ENCODE results near the gene AOPEP.

Gene AOPEP

DNA sequence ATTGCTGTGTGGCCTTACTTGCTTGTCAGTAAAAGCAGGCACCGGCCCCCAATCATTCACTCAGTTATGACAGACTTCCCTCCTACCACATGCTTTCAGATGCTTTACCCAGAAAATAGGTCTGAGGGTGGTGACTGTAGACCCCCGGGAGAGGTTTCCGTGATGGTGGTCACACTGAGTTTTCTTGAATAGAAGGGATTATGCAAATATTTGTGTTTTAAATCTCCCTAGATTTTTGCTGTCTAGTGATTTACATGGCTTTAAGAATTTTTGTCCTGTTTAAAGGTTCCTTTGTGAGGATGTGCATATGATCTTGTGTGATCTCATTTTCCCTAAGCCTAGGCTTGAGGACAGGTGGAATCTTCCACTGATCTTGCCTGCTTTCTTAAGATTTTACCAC is 309.3 kb downstream of the AOPEP start:
- no peak for DNase-seq (ENCODE audit: low spot score)
- in situ Hi-C loops (cut with MboI; ENCODE audit: low pct_unique_long_range_greater_than_20kb, low sequenced_read_pairs, unreplicated experiment) = no loop called here
- TF ChIP-seq, protein P1, sequence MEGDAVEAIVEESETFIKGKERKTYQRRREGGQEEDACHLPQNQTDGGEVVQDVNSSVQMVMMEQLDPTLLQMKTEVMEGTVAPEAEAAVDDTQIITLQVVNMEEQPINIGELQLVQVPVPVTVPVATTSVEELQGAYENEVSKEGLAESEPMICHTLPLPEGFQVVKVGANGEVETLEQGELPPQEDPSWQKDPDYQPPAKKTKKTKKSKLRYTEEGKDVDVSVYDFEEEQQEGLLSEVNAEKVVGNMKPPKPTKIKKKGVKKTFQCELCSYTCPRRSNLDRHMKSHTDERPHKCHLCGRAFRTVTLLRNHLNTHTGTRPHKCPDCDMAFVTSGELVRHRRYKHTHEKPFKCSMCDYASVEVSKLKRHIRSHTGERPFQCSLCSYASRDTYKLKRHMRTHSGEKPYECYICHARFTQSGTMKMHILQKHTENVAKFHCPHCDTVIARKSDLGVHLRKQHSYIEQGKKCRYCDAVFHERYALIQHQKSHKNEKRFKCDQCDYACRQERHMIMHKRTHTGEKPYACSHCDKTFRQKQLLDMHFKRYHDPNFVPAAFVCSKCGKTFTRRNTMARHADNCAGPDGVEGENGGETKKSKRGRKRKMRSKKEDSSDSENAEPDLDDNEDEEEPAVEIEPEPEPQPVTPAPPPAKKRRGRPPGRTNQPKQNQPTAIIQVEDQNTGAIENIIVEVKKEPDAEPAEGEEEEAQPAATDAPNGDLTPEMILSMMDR (IDR thresholded peaks at IDR 0.05; ENCODE audit: extremely low read depth, insufficient read depth, missing control alignments) = no peak

DNA sequence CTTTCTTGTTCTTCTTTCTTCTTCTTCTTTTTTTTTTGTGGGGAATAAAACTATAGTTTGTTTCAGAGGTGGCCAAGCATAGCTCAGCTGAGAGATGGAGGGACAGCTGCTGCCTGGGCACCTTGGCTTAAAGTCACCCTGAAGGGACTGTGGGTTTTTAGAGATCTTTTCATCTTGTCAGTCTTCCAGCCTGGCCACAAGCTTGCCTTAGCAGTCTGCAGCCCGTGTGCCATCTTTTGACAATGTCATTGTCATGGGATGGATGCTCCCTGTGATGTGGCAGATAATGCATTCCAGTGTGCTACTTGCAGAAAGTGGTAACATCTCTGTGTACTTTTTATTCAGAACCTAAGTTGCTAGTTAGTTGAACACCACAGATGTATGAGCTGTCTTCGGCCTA is 310.2 kb downstream of the AOPEP start:
- TF ChIP-seq, protein P1 (IDR thresholded peaks at IDR 0.05; ENCODE audit: extremely low read depth, insufficient read depth, missing control alignments) = no peak
- in situ Hi-C loops (cut with MboI; ENCODE audit: low pct_unique_long_range_greater_than_20kb, low sequenced_read_pairs, unreplicated experiment) = no loop called here
- DNase-seq (ENCODE audit: low spot score) = no peak

DNA sequence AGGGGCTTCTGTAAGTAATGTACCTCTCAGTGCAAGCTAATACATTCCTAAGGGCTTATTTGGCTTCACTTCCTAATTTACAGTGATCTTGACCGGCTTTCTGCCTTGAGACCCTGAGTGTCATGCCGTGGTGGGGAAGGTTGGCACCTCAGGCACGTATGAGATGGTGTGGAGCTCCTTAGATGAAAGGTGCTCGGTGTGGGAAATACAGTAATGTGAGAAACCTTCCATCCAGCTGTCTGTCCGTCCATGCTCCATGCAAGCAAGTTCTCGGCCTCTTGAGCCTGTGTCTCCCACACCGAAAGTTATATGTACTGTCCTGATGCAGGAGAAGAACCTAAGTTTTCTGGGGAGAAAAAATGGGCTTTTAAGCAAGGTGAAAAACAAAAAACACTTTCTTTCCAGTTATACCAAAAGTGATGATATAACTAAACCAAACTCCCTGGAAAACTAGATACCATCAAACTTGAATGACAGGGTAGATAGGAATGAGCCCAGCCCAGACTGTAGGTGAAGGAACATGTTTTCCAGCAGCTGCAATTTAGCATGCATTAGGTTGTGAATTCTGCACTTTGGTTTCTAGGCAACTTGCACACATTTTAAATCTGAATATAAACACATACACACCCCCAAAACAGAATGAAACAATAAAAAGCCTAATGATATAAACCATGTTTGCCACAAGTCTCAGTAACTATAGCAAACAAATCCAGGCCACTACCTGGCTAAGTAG is 311.5 kb downstream of the AOPEP start:
- TF ChIP-seq, protein P1 (IDR thresholded peaks at IDR 0.05; ENCODE audit: extremely low read depth, insufficient read depth, missing control alignments) = no peak
- in situ Hi-C loops (cut with MboI; ENCODE audit: low pct_unique_long_range_greater_than_20kb, low sequenced_read_pairs, unreplicated experiment) = no loop called here
- DNase-seq (ENCODE audit: low spot score) = no peak

DNA sequence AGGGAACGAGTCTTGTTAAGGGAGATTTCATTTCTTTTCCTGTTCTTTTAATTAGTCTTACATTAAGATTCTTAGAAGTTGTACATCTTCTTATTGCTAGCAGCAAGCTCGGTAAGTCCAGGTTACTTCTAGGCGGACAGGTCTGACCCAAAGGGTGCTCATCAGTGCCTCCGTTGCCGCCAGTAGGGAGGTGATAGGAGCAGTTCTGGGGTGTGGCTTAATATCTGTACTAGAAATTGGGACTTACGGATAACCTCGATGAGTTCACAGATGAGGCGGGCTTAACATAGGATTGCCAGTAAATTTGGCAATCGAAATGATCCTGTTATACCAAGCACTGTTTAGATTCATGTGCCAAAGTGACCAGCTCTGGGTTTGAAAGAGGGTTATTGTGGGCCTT is 312.2 kb downstream of the AOPEP start:
- no peak for DNase-seq (ENCODE audit: low spot score)
- TF ChIP-seq, protein P1 (IDR thresholded peaks at IDR 0.05; ENCODE audit: extremely low read depth, insufficient read depth, missing control alignments) = no peak
- in situ Hi-C loops (cut with MboI; ENCODE audit: low pct_unique_long_range_greater_than_20kb, low sequenced_read_pairs, unreplicated experiment) = no loop called here

DNA sequence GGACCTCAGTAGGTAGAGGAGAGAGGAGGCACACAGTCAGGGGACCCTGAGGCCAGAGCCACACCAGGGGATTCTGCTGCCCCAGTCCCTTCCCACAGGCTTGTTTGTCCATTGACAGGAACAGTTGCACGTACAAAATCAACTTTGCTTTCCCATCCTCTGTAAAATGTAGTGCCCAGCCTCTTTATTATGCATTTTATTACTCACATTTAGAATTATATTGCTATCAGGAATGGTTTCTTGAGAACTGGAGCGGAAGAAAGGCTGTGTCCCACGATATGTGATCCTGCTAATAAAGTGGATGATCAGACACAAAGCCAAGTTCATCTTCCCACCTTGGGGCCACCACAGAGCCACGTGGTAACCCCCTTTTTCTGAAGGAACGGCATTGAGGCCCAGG is 313.6 kb downstream of the AOPEP start:
- in situ Hi-C loops (cut with MboI; ENCODE audit: low pct_unique_long_range_greater_than_20kb, low sequenced_read_pairs, unreplicated experiment) = no loop called here
- no peak for DNase-seq (ENCODE audit: low spot score)

DNA sequence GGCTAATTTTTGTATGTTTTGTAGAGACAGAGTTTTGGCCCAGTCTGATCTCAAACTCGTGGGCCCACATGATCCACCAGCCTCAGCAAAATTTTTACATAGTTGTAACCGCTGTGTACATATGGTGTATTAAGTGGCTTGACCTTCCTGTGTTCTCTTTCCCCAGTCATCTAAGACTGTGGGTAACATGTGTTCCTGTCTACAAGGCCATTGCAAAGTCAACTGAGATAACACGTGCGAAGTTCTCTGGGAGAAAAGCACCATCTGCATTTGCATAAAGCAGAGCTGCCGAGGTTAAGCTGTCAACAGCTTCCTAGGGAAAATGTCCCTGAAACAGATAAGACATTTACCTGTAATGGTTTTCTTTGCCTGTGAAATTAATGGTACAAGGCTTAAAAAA is 317.3 kb downstream of the AOPEP start:
- no peak for DNase-seq (ENCODE audit: low spot score)
- TF ChIP-seq, protein P1 (IDR thresholded peaks at IDR 0.05; ENCODE audit: extremely low read depth, insufficient read depth, missing control alignments) = no peak
- in situ Hi-C loops (cut with MboI; ENCODE audit: low pct_unique_long_range_greater_than_20kb, low sequenced_read_pairs, unreplicated experiment) = no loop called here

More for the DNA sequence above, 313.6 kb downstream of the AOPEP start:
- TF ChIP-seq, protein P1 (IDR thresholded peaks at IDR 0.05; ENCODE audit: extremely low read depth, insufficient read depth, missing control alignments) = no peak

All from GM13977 (cell line).